Thyroid gland (tissue), 4 donors: ENCODE results near the gene OGFOD3.

Experiments used
- CTCF ChIP-seq, 6 experiments: fragments of 200-600 bp in 3 of 6; fragments of 450-650 bp in 3 of 6; sonication (generic) in 3 of 6; IDR thresholded peaks; one replicate each; pipeline ENCODE4 v1.5.1; 2016 to 2019; ENCODE audit warnings: antibody characterized with exemption in 6 of 6, mild to moderate bottlenecking in 2 of 6, inconsistent platforms in 1 of 6, moderate library complexity in 1 of 6
- POLR2A ChIP-seq, 2 donors: fragments of 450-650 bp; IDR thresholded peaks; one replicate each; pipeline ENCODE4 v1.6.1; 2017; ENCODE audit warnings: antibody characterized with exemption in 2 of 2, mild to moderate bottlenecking in 2 of 2, moderate library complexity in 1 of 2

DNA sequence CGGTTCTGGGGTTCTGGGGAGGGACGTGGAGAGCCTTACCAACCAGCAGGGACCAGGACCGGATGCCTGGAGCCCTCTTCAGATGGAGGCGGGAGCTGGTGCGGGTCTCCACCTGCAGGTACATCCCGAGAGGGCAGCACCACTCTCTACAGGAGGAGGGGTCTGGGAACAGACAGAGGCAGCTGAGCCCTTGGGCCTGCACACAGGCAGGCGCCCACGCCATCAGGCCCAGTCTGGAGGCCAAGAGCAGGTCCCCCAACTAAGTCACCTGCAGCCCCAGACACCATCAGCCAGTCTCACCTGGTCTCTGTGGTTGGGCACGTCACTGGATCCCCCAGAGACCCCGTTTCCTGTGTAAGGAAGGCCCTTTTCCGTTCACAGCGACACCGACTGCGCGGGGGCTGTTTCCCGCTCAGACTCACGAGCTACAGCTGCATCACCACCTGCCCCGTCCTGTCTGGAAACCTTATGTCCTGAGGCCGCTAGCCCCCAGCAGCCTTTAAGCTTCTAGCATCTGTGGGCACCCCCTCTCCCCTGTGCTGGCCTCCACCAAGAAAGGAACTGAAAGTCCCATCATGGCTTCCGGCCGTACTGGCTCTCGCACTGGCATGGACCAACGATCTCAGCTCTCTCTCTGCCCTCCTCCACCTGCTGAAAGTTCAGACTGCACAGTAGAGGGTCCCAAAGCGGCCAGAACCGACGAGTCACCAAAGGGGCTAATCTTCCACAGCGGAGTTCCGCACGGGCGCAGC, 30.9 kb upstream of the OGFOD3 start:
- TF ChIP-seq POLR2A (IDR thresholded peaks at IDR 0.05): no peak
- no peak for TF ChIP-seq CTCF (IDR thresholded peaks at IDR 0.05)
